Measurements from ENCODE around the gene NUDT6. TPM values are rescaled to one million over a fixed set of nuclear protein-coding genes. Genes with fewer than 3 reads are reported as not detected.
"Not testable (repeated sequence)": the region's sequence is repeated elsewhere in the genome, so short reads cannot be mapped to it uniquely, and the experiment has no call there.

Gene NUDT6
- total RNA-seq, 2 donors from 2014 or later, result 6.6 to 12.4 TPM

DNA sequence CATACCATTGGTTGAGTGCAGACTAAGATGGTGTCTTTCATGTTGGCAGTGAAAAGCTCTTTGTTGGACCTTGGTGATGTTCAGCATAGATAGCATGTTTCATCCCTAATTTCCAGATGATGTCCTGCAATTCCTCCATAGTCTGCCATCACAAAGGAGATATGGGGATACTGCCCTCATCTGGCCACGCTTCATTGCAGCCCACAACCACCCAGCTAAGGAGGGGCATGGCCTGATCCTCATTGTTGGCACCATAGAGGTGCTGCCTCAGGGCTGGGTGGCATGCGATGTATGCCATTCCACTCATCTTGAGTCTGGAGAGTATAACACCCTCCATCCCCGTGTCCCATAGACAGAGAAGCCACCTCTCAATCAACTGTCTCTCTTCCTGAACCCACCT lies 31.5 kb upstream of the NUDT6 start:
- 100% methylated on average over 3 of the region's 3 CpGs for WGBS
- intact Hi-C loops (cut with DNase I), result no loop called here
- Histone ChIP-seq H3K27me3 (replicated peaks; ENCODE audit: insufficient read depth) (no peaks in the 10 kb centered on the region), H3K9me3 (no peaks in the 10 kb centered on the region), H3K27ac (no peak overlapping the region), H3K36me3 (peaks cover 0 to 9% of the 10 kb centered on the region in 2 donors), H3K4me3 (no peak overlapping the region), H3K4me1 (replicated peaks) (no peaks in the 10 kb centered on the region)
- TF ChIP-seq POLR2AphosphoS5 (IDR thresholded peaks at IDR 0.05), result no peak
- TF ChIP-seq, protein P1, sequence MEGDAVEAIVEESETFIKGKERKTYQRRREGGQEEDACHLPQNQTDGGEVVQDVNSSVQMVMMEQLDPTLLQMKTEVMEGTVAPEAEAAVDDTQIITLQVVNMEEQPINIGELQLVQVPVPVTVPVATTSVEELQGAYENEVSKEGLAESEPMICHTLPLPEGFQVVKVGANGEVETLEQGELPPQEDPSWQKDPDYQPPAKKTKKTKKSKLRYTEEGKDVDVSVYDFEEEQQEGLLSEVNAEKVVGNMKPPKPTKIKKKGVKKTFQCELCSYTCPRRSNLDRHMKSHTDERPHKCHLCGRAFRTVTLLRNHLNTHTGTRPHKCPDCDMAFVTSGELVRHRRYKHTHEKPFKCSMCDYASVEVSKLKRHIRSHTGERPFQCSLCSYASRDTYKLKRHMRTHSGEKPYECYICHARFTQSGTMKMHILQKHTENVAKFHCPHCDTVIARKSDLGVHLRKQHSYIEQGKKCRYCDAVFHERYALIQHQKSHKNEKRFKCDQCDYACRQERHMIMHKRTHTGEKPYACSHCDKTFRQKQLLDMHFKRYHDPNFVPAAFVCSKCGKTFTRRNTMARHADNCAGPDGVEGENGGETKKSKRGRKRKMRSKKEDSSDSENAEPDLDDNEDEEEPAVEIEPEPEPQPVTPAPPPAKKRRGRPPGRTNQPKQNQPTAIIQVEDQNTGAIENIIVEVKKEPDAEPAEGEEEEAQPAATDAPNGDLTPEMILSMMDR (IDR thresholded peaks at IDR 0.05), result no peak
- no peak for TF ChIP-seq POLR2A (IDR thresholded peaks at IDR 0.05)
- DNase-seq (ENCODE audit: low spot score), result no peak

DNA sequence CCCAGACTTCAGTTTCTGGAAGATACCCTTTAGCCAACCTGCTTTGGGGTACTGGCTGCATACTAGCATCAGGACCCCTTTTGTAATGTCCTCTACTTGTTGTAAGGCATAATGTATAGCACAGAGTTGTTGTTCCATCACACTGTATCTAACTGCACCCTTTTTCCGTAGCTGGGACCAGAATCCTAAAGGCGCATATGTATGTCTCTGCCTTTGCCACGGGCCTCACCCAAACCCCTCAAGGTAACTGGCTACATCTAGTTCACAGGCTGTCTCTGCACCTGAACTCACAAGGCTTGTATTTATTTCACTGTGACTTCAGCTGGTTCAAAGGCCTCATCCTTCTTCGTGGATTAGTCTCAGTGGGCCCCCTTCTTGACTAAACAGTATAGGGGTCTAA lies 29.6 kb upstream of the NUDT6 start:
- Histone ChIP-seq H3K27ac (no peak overlapping the region), H3K4me3 (no peak overlapping the region), H3K4me1 (replicated peaks) (no peaks in the 10 kb centered on the region), H3K9me3 (no peaks in the 10 kb centered on the region), H3K36me3 (peaks cover 0 to 11% of the 10 kb centered on the region in 2 donors), H3K27me3 (replicated peaks; ENCODE audit: insufficient read depth) (no peaks in the 10 kb centered on the region)
- TF ChIP-seq POLR2AphosphoS5 (IDR thresholded peaks at IDR 0.05), result no peak
- TF ChIP-seq POLR2A (IDR thresholded peaks at IDR 0.05), result no peak
- TF ChIP-seq, protein P1 (IDR thresholded peaks at IDR 0.05), result no peak
- WGBS, result 98% methylated on average over 4 of the region's 4 CpGs
- intact Hi-C loops (cut with DNase I), result no loop called here
- no peak for DNase-seq (ENCODE audit: low spot score)

DNA sequence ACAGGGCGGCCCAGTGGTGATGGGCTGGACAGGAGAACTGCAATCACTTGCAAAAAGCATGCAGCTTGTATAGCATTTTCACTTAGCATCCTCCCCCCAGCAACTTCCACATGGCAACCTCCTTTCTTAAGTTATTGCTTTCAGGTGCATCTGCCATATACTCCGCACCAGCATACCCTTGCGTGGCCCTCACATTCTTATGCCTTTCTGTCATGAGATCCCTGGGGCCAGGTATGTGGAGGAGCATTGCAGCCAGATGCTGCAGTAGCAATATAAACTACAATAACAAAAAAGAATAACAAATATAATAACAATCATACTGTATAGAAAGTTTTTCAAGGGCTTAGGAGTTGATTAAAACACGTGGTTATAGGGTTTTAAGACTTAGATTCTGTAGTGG lies 26.3 kb upstream of the NUDT6 start:
- Histone ChIP-seq H3K4me1 (replicated peaks) (no peaks in the 10 kb centered on the region), H3K27me3 (replicated peaks; ENCODE audit: insufficient read depth) (no peaks in the 10 kb centered on the region), H3K36me3 (peaks cover 0 to 11% of the 10 kb centered on the region in 2 donors), H3K4me3 (no peak overlapping the region), H3K27ac (no peak overlapping the region), H3K9me3 (no peaks in the 10 kb centered on the region)
- TF ChIP-seq, protein P1 (IDR thresholded peaks at IDR 0.05), result no peak
- TF ChIP-seq POLR2A (IDR thresholded peaks at IDR 0.05), result no peak
- TF ChIP-seq POLR2AphosphoS5 (IDR thresholded peaks at IDR 0.05), result no peak
- WGBS, result over 99% methylated on average over 4 of the region's 4 CpGs
- intact Hi-C loops (cut with DNase I), result no loop called here
- DNase-seq (ENCODE audit: low spot score), result no peak

DNA sequence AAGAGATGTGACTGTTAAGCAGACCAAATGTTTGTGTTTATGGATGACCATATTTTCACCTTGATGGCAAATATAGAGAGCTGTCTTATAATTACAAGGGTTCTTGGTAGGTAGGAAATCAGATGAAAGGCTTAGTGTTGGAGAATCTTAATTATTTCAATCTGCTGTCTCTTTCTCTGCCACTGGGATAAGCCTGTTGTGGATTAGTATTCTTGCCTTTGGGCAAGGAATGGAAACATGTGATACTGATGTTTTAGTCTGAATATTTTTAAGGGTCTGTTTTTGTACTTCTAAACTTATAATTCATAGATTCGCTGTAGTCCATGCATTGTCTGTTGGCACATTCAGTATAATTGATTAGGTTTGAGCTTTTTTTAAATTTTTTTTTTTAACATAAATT lies 23.7 kb upstream of the NUDT6 start:
- H3K4me3 ChIP-seq, result no peak overlapping the region
- 96% methylated on average over 1 of the region's 1 CpG for WGBS
- no peaks in the 10 kb centered on the region for H3K4me1 ChIP-seq (replicated peaks)
- TF ChIP-seq, protein P1 (IDR thresholded peaks at IDR 0.05), result no peak
- TF ChIP-seq POLR2AphosphoS5 (IDR thresholded peaks at IDR 0.05) (no peak), POLR2A (IDR thresholded peaks at IDR 0.05) (no peak)
- intact Hi-C loops (cut with DNase I), result no loop called here
- no peak overlapping the region for H3K27ac ChIP-seq
- no peaks in the 10 kb centered on the region for H3K9me3 ChIP-seq
- DNase-seq (ENCODE audit: low spot score), result no peak
- H3K27me3 ChIP-seq (replicated peaks; ENCODE audit: insufficient read depth), result no peaks in the 10 kb centered on the region
- H3K36me3 ChIP-seq, result peaks cover 0 to 6% of the 10 kb centered on the region in 2 donors

DNA sequence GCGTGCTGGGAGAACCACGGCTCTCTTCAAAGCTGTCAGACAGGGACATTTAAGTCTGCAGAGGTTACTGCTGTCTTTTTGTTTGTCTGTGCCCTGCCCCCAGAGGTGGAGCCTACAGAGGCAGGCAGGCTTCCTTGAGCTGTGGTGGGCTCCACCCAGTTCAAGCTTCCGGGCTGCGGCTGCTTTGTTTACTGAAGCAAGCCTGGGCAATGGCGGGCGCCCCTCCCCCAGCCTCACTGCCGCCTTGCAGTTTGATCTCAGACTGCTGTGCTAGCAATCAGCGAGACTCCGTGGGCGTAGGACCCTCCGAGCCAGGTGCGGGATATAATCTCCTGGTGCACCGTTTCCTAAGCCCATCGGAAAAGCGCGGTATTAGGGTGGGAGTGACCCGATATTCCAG lies 22.7 kb upstream of the NUDT6 start:
- H3K27ac ChIP-seq; H3K4me1 ChIP-seq (replicated peaks); DNase-seq (ENCODE audit: low spot score); H3K36me3 ChIP-seq; intact Hi-C loops (cut with DNase I); H3K27me3 ChIP-seq (replicated peaks; ENCODE audit: insufficient read depth); H3K4me3 ChIP-seq; H3K9me3 ChIP-seq: not testable (repeated sequence)
- WGBS, result 98% methylated on average over 16 of the region's 17 CpGs
